Left forelimb (tissue), 1 donor: ENCODE measurements around the gene AKR1B1.
A peak's percentile ranks its signal among the peaks of the same experiment; 100 is the strongest.

Experiments used
- DNase-seq: peaks from one replicate; pipeline ENCODE4 v3.0.0-alpha.2; 2018; ENCODE audit warnings: low spot score

Gene AKR1B1

DNA sequence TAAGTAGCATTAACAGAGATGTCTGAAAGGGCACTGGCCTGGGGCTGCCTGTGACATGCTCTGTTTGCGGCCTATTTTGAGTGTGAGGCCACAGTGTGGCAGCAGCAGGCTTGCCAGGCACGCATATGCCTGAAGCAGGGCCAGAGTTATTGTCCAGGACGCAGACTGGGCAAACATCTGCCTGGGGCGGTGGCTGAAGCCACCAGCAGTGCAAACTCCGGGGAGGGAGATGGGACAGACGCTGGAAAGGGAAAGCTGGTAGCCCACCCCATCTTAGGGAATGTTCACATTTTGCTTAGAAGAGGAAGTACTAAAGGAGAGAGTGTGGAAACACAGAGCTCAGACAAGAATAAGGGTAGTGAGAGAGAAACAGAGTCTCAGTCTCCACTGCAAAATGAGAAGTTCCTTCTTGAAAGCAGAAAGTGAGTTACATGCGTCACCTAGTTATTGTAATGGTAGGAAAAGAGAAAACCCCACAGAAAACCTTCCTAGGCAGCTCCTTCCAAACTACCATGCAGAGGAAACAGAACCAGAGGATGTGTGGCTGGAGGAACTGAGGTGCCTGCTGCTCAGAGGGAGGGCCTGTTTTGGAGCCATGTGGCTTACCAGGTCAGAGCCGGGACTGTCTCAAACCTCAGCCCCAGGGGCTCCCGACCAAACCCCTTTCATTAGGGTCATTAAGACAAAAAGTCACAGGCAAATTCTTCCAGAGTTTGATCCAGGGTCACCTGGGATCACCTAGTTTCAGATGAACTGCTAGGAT, 14.5 kb downstream of the AKR1B1 start:
- DNase-seq: no peak

DNA sequence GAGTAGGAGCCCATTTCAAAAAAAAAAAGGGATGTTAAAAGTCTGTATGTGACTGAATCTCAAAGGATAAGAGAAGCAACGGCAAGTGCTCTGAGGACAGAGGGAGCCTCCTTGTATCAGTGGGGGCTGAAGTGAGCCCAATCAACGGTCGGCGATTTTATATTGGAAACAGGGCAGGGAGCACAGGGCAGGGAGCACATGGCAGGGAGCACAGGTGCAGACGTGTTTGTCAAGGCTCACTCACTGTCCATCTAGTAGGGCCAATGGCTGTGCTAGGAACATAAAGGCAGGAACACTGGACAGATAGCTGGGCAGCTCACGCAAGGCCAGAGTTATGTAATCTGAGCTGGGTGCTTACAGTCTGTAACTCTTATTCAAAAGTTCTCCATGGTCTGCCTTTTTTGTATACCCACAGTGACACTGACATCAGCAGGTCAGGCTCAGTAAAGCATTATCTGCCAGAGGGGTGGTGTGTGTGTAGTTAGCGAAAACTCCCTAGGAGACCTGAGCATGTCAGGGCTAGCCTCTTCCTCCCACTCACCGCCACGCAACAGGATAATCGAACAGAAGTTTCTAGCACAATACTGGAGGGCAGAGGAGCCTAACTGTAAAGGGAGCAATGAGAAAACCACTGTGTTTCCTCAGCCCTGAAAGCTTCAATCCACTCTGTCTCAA, 15.4 kb downstream of the AKR1B1 start:
- DNase-seq: no peak

DNA sequence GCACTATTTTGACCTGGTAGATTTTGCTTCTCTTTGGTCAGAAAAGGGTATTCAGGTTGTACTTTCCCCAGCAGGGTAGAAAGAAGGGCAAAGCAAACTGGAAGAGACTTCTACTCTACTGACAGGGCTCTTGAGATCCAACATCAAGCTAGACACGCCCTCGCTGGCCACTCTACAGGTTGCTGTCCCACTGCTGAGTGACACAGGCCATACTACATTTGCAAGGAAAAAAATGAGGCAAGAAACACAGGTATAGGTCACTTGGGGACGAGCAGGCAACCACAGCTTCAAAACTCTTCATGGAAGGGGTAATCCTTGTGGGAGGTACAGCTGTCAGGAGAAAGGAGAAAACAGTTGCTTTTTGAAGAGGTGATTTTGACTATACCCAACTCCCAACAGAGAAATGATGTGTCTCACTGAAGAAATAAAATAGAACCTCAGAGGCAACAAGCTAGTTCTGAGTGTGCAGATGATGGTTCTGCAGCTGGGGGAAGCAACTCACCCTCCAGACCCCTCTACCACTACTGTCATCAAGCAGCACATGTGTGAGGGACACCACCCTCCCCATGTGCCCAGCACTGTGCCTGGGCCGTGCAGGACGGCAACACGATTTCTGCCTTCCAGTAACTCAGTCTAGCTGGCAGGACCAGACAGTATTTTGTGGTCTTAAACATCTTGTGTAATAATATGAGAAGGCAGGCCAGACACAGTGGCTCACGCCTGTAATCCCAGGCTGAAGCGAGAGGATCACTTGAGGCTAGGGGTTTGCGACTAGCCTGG, 16.3 kb downstream of the AKR1B1 start:
- no peak for DNase-seq

DNA sequence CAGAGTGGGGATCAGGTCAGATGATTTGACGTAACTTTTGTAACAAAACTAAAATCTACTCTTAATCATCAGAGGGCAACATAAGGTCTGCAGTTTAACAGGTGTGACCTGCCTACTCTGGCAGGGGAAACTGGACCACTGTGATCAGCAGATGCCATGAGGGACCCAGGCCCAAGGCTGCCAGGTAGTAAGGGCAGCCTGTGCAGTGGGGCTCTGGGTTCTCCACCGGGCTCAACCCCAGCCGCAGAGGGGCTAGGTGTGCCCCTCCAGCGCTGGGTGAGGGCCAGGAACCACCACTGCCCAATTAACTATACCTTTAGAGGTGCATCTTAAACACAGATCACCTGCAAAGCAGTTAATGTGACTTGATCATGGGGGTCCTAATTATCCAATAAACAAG, 17.6 kb downstream of the AKR1B1 start:
- no peak for DNase-seq

DNA sequence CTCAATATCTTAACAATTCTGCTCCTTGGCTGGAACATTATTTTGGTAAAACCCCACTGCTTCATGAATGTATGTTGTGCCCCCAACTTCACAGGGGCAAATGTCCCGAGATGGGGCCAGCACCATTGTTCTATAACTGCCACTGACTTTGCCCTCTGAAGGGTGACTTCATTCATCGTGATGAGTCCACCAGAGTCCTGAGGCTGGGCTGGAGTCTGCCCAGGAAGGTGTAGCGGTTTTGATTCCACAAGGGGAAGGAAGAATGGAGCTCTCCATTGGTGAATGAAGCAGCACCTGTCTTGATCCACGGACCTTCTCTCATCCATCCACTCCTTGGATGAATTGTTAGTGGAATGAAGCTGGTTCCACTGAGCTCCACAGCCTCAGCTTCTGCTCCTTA, 18.4 kb downstream of the AKR1B1 start:
- no peak for DNase-seq

DNA sequence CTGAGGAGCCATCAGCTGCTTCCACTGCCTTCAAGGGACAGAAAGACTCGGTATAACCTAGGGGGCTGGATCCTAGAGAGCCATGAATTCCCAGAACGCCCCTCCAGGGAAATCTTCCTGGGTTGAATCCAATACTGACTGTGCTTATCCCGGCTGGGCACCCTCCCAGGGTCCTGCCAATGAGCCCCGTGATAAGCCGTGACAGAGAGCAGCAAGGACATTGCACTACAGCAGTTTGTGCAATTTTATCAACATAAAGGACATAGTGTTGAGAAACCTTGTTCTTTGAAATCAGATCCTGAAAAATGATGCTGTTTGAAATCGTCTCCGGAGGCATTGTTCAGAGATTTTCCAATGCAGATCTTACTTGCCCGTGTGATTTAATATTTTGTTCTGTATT, 18.8 kb downstream of the AKR1B1 start:
- DNase-seq: no peak

DNA sequence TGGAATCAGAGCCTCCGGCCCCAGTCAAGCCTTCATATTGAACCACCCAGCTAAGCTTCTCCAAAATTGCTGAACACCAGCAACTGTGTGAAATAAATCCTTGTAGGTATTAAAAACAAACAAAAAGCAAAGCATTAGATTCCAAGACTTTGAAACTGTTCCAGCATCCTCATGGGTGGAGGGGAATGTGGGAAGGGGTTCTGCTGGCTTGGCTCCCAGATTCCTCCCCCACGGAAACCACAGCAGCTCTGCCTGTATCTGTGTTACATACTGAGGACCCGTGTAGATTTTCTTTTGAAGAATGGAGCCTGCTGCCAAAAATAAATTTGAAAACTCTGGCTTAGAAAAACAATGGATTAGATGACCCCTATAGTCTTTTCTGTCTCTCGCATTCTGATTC, 20.0 kb downstream of the AKR1B1 start:
- no peak for DNase-seq

DNA sequence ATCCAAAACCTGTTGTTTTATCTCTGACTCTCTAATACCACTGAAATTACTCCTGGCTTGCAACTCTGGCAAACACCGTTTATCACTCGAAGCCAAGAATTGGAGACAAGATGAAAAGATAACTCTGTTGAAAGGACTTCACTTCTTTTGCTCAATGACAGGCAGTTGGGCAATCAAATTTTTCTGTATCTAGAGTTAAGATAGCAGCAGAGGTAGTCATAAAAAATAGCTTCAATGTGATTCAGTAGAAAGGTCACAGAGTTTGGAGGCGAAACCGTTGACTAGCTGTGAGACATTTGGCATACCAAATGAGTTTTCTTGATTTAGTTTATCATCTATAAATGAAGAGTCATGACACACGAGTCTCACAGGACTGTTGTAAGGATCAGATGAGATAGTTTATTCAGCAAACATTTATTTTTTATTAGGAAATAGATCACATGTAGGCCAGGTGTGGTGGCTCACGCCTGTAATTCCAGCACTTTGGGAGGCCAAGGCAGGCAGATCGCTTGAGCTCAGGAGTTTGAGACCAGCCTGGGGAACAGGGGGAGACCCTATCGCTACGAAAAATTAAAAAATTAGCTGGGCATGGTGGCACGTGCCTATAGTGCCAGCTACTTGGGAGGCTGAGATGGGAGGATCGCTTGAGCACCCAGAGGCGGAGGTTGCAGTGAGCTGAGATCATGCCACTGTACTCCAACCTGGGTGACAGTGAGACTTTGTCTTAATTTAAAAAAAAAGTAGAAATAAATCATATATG, 23.6 kb downstream of the AKR1B1 start:
- peak; percentile 6 for DNase-seq

DNA sequence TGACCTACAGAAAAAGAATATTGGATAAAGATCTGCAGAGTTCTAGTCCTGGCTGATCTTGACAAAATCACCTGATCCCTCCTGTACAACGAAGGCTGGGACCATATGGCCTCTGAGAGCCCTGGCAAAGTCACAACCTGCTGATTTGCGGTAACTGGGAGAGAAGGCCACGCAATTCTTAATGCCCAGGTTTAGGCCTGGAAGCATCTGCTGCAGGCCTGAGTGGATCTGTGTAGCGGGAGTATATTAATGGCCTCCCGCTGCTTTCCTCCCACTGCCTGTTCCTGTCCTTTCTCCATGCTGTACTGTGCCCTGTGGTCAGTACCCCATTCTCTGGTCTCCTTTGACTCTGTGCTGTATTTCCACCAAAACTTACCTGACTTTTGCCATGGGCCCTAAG, 24.2 kb downstream of the AKR1B1 start:
- no peak for DNase-seq

DNA sequence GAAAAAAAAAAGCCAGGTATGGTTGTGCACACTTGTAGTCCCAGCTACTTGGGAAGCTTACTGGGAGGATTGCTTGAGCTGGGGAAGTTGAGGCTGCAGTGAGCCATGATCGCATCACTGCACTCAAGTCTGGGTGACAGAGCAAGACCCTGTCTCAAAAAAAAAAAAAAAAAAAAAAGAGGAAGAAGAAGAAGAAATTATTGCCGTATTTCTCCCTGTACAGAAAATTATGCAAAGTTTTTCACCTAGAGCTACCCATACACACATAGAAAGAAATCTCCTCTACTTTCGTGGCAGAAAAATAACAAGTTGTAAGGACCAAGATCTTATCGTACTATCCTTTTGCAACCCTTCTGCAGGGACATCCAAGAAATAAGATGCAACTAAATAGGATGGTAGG, 25.5 kb downstream of the AKR1B1 start:
- no peak for DNase-seq

DNA sequence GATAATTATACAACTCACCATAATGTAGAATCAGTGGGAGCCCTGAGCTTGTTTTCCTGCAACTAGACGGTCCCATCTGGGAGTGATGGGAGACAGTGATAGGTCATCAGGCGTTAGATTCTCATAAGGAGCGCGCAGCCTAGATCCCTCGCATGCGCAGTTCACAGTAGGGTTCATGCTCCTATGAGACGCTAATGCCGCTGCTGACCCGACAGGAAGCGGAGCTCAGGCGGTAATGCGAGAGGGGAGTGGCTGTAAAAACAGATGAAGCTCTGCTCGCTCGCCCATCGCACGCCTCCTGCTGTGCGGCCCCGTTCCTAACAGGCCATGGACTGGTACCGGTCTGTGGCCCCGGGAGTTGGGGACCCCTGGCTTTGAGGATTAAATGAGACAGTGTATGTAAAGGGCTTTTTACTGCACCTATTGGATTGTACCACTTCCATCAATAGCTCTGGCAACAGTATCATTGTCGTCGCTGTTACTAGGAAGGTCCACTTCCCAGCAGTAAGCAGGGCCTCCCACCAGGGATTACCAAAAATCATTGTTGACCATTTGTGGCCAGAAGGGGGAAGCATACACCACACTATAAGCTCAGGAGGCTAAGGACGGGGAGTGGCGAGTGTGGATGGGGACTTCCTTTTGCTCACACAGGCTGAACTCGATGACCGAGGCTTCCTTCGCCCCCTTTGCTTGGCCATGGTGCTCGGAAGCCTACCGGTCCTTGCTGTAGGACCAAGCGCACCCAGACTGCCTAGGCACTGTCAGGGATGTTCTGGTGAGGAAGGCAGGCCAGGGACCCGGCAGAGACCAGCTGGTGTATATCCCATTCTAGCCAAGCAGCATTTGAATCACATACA, 26.4 kb downstream of the AKR1B1 start:
- peak; percentile 86 for DNase-seq

DNA sequence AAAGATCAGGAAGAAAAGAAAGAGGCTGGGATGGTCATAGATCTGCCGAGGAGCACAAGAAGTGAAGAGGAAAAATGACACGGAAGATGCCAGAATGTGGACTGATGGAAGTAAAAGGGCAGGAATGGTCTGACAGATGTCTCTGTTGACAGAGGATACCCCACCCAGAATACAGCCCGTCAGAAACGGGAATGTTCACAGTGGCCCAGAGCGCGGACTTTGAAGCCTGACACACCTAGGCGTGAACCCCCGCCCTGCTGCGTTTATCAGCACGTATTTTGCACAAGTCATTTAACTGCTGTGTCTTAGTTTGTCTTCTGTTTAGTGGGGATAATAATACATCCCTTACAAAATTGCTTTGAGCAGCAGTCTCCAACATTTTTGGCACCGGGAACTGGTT, 27.1 kb downstream of the AKR1B1 start:
- DNase-seq: peak; percentile 55

DNA sequence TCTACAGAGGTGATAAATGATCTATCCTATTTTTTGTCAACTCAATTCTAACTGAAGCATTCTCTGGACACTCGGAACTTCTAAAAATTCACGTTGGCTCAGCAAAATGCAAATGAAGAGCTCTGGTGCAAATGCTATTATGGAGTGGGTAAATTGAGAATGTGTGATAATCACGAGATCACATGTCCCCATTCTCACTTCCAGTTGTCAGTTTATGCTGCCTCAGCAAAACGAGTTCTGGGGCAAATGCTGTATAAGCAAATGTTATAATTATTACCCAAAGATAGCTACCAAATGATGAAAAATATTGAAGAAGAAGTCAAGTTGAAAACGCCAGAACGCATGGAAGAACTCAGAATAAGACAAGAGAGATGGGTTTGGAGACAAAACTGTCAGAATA, 29.4 kb downstream of the AKR1B1 start:
- DNase-seq: no peak

DNA sequence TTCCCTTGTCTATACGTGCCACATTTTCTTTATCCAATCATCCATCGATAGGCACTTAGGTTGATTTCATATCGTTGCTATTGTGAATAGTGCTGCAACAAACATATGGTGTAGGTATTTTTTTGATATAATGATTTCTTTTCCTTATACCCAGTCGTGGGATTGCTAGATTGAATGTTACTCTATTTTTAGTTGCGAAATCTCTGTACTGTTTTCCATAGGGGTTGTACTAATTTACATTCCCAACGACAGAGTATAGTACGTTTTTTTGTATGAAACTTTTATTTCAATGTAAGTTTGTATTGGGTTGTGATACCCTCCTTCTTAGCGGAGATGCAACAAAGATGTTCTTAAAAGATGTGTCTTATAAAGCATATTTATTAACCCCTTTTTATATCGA, 30.0 kb downstream of the AKR1B1 start:
- DNase-seq: no peak

DNA sequence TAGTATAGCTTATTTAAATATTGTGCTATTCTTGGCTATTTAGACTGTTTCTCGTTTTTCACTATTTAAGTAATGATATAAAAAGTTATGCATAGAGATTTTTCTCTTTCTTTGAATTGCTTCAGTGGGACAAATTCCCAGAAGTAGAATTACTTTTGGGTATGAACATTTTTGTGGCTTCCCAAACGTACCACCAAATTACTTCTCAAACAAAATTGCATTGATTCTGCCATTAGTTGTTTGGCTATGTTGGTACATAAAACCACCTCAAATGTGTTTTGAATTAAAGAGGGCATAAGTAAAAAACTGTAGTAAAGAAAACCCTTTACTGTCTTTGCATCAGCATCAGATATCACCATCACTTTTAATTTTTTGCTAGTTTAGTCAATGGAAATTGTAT, 31.0 kb downstream of the AKR1B1 start:
- no peak for DNase-seq

DNA sequence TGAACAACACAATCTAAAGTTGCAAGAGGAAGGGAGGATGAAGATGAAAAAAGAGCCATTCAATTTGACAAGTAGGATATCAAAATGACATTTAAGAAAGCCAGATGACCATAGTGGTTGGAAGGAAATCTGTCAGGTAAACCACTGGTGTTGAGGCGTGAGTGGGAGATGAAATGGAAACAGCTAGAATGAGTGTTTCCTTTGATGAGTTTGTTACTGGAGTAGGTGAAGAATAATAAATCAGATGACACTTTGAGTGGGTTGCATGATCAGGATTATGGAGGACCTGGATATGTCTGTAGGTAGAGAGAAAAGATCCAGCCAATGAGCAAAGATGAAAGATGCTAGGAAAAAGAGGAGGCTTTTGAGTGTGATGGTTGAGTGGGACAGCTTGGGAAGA, 33.1 kb downstream of the AKR1B1 start:
- no peak for DNase-seq

DNA sequence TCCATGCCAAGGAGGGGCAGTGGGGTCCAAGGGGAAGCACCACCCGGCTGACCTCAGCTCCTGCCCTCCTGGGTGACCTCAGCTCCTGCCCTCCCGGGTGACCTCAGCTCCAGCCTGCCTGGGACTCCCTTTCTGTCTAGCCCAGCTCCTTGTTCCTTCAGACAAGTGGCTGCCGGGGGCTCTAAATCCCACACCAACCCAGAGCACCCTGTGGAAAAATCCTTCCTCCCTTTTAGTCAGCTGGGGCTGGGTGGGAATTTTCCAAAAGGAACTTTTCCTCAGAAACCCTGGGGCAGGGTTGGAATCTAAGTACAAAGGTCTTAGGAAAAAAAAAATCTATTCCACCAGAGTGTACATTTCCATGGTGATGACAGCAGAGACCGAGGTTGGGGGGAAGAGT, 36.3 kb downstream of the AKR1B1 start:
- no peak for DNase-seq

DNA sequence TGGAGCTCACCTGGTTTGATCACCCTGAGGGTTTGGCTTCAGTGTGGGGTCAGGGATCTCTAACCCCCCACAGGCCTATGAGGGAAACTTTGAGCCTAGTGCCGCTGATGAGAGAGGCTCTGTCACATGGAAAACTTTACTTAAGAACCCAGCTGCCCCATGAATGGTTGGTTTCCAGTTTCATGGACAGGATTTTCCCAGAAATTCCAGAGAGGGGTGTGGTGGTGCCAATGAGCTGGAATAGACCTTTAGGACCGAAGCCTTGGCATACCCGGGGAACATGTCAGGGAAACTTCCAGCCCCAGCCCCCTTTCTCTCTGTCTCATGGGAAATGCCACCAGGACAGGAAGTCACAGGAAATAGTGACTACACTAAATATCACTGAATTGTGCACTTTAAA, 36.9 kb downstream of the AKR1B1 start:
- DNase-seq: no peak

DNA sequence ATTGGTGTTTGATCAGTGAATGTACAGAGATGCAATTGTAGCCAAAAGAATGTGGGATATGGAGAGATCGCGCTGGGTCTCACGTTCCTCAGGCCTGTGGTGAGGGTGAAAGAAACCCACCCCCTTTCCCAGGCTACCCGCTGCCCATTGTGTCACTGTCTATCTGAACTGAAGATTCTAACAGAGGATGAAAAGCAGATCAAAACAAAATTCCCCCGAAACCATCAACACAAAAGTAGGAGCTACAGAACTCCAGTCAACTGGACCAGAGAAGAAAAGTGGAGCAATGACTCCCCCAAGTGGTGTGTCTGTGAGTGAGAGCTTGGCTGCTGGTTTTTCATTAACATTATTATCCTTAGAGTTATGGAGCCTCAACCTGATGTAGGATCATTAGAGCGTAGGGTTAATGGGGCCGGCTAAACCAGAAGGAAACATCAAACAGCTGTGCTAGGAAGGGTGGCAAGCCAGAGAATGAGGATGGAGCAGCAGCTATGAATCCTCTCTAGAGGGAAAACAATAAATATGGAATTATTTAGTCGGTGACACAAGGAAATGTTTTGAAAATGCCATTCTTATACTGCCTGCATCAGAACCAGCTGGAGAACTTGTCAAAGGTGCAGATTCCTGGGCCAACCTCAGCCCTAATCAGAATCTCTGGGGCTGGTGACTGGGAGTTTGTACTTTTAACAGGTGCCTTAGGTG, 38.3 kb downstream of the AKR1B1 start:
- DNase-seq: no peak

DNA sequence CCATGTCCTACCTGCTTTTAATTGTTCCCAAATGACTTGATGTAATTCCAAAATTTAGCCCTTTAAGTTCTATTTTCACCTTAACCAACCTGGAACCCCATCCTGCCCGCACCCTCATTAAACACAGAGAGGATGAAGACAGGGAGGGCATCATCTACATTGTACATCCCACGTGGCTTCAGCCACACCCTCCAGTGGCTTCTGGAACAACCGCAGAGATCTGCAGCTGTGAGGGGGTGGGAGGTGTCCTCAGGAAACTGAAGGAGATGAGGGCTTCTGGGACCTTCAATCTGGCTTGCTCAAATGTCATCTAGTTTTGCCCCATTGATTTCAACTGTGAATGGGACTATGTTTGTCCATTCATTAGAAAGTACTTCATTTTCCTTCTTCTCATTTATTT, 39.0 kb downstream of the AKR1B1 start:
- no peak for DNase-seq

DNA sequence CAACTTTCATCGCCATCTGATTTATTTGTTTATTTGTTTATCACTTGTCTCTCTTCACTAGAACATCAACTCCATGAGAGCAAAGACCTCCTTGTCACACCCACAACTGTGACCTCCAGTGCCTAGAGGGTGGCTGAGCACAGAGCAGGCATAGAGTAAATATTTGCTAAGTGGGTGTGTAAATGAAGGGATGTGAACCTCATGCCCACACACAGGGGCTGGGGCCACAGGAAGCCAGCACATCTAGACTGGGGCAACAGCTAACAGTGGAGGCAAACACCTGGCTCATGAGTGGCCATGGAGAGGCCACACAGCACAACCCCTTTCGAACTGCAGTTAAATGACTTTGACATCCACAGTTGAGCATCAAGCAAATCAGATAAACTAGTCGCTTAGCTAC, 39.8 kb downstream of the AKR1B1 start:
- no peak for DNase-seq
